C4-2B (cell line): ENCODE measurements around the gene VPS29.
"Not testable (repeated sequence)": the region's sequence is repeated elsewhere in the genome, so short reads cannot be mapped to it uniquely, and the experiment has no call there.

Source experiments
- H3K27ac ChIP-seq: fragments of 450-650 bp; 2 replicates; pipeline ENCODE4 v1.5.1; 2017
- CTCF ChIP-seq: fragments of 450-650 bp; conservative IDR thresholded peaks from 2 replicates; pipeline ENCODE4 v1.5.1; 2017; ENCODE audit warnings: mild to moderate bottlenecking
- ZFX ChIP-seq: fragments of 450-650 bp; IDR thresholded peaks from 2 replicates; pipeline ENCODE4 v1.6.1; 2017

Gene VPS29

GRCh38 chr12:110475426-110475825 lies 26.5 kb downstream of the VPS29 start:
- TF ChIP-seq ZFX (no peak), CTCF (no peak)
- H3K27ac ChIP-seq: no peak overlapping the region

GRCh38 chr12:110468214-110469048 lies 33.5 kb downstream of the VPS29 start, which contains the start of the genes FAM216A and GPN3:
Gene FAM216A, plus strand, starts transcription at chr12:110468845. Its CDS starts 31 bp downstream, at chr12:110468876.
Gene GPN3, minus strand, starts transcription at chr12:110468257. Its CDS starts 54 bp downstream, at chr12:110468203.
- peak within 1 kb of the TSS; percentile 90 for H3K27ac ChIP-seq
- no peak for TF ChIP-seq CTCF
- no peak for TF ChIP-seq ZFX

- peak overlapping the region; percentile 90 for H3K27ac ChIP-seq
- no peak for TF ChIP-seq ZFX
- no peak for TF ChIP-seq CTCF
These were observed 34.1 kb downstream of the VPS29 start for GRCh38 chr12:110467847-110468213.

- TF ChIP-seq CTCF (no peak), ZFX (no peak)
- H3K27ac ChIP-seq: peak overlapping the region; percentile 16; the same call in 1 of the 2 replicates
These were observed 35.1 kb downstream of the VPS29 start for GRCh38 chr12:110466791-110467190.

GRCh38 chr12:110465765-110466164 lies 36.1 kb downstream of the VPS29 start:
- H3K27ac ChIP-seq: not testable (repeated sequence)

- H3K27ac ChIP-seq: no peak overlapping the region
- TF ChIP-seq ZFX (no peak), CTCF (no peak)
These were observed 36.9 kb downstream of the VPS29 start for GRCh38 chr12:110465024-110465423.

GRCh38 chr12:110461189-110461588 lies 40.7 kb downstream of the VPS29 start:
- not testable (repeated sequence) for H3K27ac ChIP-seq

- H3K27ac ChIP-seq: no peak overlapping the region
- TF ChIP-seq CTCF (no peak), ZFX (no peak)
These were observed 43.2 kb downstream of the VPS29 start for GRCh38 chr12:110458756-110459155.
